GM21423 (cell line): Measurements from ENCODE around the gene ARL17A.
"Not testable (repeated sequence)": the region's sequence is repeated elsewhere in the genome, so short reads cannot be mapped to it uniquely, and the experiment has no call there.

ENCODE experiments used
- ATAC-seq: cut with Tn5 transposase; IDR thresholded peaks from one replicate; pipeline ENCODE4 v1.9.1; 2021; ENCODE audit warnings: mild to moderate bottlenecking, moderate library complexity; ENCODE audit not compliant: unreplicated experiment

ARL17A gene

DNA sequence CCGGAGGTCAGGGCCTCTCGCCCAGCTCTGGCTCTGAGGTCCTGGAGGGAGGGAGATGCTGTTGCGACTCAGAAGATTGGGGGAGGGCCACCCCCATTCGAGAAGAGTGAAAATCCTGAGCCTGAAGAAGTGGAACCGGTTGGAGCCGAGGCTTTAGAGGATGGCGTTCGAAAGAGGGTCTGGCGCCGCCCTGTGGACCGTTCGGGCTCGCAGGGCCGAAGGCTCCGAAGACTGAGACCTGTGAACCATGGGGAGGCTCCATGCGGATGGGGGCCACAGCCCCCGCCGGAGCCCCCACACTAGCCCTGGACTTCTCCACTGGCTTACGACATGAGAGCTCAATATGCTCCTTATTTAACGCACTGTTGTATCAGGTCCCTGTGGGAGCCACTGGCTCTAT, 20.3 kb downstream of the ARL17A start:
- not testable (repeated sequence) for ATAC-seq

DNA sequence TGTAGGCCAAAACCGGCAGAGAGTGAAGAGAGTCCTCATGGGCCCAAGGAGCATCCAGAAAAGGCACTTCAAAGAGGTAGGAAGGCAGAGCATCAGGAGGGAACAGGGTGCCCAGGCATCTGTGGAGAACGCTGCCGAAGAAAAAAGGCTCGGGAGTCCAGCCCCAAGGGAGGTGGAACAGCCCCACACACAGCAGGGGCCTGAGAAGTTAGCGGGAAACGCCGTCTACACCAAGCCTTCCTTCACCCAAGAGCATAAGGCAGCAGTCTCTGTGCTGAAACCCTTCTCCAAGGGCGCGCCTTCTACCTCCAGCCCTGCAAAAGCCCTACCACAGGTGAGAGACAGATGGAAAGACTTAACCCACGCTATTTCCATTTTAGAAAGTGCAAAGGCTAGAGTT, 30.9 kb downstream of the ARL17A start:
- ATAC-seq: not testable (repeated sequence)

DNA sequence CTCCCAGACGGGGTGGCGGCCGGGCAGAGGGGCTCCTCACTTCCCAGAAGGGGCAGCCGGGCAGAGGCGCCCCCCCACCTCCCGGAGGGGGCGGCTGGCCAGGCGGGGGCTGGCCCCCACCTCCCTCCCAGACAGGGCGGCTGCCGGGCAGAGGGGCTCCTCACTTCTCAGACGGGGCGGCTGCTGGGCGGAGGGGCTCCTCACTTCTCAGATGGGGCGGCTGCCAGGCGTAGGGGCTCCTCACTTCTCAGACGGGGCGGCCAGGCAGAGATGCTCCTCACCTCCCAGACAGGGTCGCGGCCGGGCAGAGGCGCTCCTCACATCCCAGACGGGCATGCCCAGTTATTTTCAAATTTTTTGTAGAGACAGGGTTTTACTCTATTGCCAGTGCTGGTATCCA, 44.8 kb downstream of the ARL17A start:
- not testable (repeated sequence) for ATAC-seq

DNA sequence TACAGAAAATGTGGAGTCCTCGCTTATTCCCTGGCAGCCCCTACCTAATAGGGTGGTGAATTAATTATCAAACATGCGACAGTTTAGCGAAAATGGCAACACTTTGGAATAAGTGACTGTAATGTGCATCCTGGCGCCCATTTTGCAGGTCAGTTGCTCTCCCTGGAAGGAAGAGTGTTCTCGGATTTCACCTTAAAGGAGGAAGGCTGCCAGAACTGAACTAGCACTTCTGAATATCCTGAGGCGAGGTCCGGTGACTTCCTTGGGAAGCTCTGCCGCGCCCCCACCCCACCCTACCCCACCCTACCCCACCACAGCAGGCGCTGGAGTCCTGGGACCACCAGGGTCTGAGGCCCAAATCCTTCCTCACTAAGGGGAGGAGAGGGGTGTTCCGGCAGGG, 67.3 kb downstream of the ARL17A start, which contains the start of gene LRRC37A2:
LRRC37A2 (plus strand) TSS at position 301 of the 400 bp plus-strand sequence. CDS start 245 bp downstream, outside the sequence.
- ATAC-seq: not testable (repeated sequence)

DNA sequence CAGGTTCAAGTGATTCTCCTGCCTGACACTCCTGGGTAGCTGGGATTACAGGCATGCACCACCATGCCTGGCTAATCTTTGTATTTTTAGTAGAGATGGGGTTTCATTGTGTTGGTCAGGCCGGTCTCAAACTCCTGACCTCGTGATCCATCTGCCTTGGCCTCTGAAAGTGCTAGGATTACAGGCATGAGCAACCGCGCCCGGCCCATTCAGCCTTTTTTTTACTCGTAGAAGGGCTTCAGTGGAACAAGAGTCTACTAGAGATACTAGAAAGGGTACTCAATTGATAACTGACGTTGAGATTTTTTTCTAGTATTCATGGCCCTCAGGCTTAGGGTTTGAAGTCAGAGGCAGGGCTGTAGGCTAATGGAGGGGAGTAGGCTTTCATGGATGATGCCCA, 73.6 kb downstream of the ARL17A start:
- not testable (repeated sequence) for ATAC-seq

DNA sequence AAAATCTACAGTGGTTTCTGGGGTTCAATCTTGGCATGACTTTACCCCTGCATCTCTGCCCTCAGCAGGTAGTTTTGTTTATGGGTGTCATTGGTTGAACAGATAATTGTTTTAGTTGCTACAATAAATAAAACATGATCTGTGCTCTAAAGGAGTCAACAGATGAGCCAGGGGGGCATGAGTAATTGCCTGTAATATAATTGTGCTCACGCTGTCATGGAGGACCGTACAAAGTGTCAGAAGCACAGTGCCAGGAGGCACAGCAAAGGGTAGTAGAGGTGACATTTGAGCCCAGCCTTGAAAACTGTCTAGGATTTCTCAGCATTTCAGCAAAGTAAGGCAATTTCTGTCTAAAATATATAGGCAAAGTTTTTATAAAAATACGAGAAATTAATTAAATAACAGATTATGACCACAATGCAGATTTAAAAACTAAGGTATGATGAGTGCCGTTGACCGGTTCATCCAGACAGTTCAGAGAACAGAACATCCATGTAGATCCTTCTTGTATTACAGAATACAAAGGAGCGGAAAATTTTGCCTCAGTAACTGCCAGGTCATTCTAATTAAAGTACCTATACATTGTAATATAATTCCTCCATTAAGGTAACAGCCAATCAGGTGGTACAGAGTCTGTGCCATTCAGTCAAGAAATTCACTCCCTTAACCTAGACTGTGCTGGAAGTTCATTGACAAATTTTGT, 79.9 kb downstream of the ARL17A start:
- not testable (repeated sequence) for ATAC-seq

DNA sequence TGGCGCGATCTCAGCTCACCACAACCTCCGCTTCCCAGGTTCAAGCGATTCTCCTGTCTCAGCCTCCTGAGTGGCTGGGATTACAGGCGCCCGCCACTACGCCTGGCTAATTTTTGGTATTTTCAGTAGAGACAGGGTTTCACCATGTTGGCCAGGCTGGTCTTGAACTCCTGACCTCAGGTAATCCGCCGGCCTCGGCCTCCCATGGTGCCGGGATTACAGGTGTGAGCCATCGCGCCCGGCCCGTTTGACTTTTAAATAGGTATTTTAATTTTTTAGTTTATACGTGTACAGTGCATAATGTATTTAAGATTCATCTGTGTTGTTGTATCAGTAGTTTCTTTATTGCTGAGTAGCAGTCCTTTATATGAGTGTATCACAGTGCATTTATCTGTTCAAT, 87.5 kb downstream of the ARL17A start:
- not testable (repeated sequence) for ATAC-seq

DNA sequence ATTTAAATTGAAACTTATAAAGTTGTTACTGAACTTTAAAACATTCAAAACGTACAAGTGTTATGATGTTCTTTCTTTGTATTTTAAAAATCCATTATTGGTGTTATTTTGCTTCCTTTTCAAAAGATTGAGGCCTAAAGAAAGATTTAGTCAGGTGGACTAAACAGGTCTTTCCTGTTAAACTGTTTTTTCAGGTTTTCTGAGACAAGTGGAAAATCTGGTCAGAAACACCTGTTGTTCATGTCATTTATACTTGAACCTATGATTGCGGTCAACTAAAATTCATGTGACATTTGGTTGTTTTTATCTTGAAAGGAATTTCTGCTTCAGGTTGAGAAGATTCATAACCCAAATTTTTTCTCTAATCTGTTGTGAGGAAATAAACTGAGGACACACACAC, 98.2 kb downstream of the ARL17A start:
- ATAC-seq: not testable (repeated sequence)

DNA sequence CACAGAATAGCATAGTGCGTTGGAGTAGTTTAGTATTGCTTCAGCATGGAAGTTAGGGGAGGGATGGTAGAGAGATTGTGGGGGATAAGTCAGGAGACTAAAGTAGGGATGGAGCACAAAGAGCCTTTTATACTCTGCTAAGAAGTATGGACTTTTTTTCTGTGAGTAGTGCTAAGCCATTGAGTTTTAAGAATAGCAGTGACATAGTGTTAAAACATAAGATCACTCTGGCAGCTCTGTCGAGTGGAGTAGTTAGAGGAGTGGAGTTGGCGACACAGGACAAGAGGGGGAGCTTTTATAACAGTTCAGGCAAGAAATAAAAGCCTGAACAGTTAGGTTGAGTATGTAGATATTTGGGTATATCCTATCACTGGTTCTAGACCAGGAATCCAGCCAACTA, 100.7 kb downstream of the ARL17A start:
- ATAC-seq: not testable (repeated sequence)

DNA sequence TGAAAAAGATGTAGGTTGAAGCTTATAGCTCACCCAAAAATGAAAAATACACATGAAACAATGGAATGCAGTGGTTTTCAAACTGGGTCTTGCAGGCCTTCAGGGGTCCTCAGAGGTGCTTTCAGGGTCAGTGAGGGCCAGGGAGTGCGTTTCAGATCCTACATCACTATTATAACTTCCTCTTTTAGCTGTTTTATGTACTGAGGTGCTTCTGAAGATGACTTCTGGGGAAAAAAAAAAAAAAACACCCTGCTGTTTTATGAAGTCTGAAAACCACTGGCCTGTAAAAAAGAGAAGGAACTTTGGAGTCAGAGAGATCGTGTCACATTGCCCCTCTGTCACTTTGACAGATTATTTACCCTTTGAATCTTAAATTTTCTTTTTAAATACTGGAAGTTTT, 103.9 kb downstream of the ARL17A start:
- ATAC-seq: not testable (repeated sequence)

DNA sequence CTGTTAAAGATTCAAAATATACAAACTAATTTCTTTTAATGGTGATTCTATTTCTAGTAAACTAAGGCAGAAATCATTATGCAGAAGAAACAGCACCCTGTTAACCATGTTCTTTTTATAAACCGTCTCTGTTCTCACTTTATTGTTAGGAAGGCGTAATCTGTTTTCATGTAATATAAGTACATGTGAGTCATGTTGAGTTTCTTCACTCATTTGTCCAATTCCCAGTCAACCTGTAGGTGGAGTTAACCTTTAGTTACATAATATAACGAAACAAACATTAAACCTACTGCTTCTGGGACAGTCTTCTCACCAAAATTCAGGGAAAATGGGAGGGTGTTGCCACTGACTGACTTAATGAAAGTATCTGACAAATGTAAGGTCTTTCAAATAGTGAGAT, 105.0 kb downstream of the ARL17A start:
- ATAC-seq: not testable (repeated sequence)

DNA sequence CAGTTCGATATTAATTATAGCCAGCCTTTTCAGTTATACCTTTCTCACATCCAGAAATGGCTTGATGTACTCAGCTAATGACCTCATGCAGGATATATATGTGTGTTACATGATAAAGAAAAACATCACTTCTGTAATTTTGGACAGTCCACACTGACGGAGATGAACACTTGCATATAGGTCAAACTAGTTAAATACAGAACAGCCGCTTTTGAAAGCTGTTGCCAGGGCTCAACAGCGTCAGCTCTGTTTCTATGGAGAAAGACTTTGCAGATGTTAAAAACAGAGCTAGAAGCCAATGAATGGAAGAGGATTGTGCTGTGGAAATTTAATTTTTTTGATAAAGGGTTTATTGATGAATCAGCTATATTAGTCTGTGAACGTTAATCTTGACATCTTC, 111.9 kb downstream of the ARL17A start:
- not testable (repeated sequence) for ATAC-seq
